Stimulated activated CD4-positive, alpha-beta T cell treated with anti-CD3 and anti-CD28 coated beads, Interleukin-2, amount 100 ng/mL, for 4 hours (primary cell): Measurements from ENCODE around the gene PGA3.
"Not testable (repeated sequence)": the region's sequence is repeated elsewhere in the genome, so short reads cannot be mapped to it uniquely, and the experiment has no call there.

Experiments used
- DNase-seq: peaks from one replicate; pipeline ENCODE4 v3.0.0-alpha.2; 2020; ENCODE audit warnings: low read depth

The PGA3 gene

DNA sequence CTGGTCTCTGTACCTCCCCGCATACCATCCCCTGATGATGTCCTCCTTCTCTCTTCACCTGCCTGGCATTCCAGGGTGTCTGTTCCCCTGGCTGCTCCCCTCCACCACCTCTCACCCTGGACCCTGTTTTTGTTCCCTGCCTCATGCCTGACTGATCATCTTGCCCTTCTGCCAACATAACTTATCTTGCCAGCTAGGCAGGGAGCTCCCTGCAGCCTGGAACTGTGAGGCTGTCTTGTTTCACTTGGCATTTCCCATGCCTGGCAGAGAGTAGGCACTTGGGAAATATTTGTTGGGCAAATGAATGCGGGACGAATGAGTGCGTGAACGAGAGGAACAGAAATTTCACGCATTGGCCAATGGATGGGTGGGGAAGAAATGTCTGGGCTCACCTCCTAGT, 7.3 kb downstream of the PGA3 start:
- DNase-seq = not testable (repeated sequence)

DNA sequence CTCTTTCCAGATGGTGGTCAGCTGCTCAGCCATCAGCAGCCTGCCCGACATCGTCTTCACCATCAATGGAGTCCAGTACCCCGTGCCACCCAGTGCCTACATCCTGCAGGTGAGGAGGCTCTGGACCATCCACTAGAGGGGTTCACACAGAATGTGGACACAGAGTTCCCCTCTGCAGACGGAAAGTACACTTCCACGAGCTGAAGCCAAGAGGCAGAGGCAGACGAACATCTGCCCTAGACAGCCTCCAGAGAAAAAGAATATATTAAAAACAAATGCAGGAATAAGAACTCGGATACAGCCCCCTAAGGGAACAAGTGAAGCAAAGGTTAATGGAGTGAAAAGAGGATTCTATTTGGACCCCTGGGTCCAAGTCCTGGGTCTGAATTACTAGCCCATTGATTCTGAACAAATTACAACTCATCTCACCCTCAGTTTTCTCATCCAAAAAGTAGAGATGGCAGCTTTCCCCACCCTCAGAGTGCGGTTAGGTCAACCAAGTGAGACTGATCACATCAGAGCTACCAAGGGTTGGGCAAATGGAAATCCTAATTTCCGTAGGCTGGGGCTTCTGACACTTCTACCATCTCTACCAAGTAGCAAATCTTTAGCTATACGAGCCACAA, 8.1 kb downstream of the PGA3 start:
- not testable (repeated sequence) for DNase-seq

DNA sequence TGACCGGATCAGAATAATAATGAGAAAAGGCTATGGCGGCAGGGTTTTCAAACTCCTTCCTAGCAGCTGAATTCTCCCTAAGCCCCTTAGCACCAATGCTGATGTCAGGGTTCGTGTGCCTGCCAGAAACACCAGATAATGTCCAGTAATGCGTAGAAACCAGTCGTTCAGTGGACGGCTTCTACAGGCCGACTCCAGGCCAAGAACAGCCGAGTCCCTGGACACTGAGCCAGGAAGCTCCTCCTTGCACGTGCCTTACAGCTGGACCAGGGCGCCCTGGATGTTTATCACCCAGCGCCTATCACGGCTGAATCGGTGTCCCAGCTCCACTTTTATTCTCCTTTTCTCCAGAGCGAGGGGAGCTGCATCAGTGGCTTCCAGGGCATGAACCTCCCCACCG, 8.9 kb downstream of the PGA3 start:
- DNase-seq = not testable (repeated sequence)

DNA sequence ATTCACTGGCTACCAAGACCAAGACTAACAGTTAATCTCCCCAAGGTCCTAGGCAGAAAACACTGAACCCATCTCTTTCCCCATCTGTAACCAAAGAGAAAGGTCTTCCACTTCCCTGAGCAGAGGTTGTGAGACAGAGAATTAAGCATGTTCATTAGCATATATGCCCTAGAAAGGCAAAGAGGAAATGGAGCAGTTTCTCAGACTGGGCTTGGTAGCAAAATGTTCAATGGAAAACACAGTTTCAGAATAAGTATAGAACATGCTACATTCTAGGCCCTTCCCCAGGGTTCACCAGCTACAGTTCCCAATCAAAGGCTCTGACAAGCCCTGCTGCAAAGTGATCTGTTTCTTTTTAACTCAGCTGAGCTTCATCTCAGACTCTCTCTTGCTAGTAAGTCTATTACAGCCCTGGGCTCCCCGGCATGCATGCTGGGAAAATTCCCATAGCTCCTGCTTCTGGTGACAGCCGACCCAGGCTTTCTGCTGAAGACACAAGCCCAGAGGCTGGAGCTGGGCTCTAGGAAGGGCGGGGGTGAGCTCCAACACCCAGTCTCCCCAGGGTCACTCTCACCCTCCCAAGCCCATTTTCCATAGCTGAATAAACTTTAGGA, 10.5 kb downstream of the PGA3 start:
- not testable (repeated sequence) for DNase-seq

DNA sequence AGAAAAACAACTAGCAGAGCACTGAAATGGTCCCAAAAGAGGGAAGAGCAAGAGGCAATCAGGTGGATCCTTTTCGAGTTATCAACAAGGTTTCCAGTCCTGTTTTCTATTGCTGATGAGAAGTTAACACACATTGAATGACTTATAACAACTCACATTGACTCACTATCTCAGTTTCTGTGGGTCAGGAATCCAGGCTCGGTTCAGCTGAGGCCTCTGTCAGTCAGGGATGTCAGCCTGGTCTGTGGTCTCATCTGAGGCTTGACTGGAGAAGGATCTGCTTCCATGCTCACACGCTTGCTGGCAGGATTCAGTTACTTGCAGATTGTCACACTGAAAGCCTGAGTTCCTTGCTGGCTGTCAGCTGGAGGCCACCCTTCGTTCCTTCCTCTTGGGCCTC, 15.0 kb downstream of the PGA3 start:
- DNase-seq = not testable (repeated sequence)

DNA sequence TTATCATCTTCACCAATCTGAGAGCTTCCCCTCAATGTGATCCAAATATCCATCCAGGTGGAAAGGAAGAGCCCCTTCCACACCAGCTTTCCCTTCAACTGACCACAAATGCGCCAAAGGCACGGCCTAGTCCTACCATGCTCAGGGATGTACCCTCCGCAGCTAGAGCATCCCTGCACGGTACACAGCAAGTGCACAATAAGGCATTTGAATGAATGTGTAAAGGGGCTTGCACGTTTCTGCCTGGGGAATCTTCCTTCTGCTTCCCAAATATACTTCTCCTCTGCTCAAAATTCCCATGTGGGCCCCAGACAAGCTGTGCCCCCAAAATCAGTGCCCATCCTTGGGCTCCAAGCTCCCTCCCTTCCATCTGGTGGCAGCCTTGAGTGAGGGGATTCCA, 15.7 kb downstream of the PGA3 start:
- DNase-seq = not testable (repeated sequence)

DNA sequence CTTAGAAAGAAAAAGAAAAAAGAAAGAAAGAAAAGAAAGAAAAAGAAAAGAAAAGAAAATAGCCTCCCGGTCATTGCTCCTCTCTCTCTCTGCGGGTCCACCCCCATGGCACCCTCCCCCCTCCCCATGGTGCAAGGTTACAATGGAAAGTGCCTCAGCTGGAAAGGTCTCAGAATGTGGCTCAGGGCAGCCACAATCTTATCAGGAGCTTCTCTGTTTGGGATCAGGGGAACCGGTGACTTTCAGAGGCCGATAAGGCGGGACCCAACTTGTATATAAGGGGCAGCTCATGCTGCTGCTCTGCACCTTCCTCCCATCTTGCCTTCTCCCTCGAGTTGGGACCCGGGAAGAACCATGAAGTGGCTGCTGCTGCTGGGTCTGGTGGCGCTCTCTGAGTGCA, 18.7 kb downstream of the PGA3 start, which contains the start of gene PGA4:
TSS of gene PGA4 (plus strand) at position 301 of the 400 bp plus-strand sequence. CDS start at position 355, 54 bp downstream.
- not testable (repeated sequence) for DNase-seq

DNA sequence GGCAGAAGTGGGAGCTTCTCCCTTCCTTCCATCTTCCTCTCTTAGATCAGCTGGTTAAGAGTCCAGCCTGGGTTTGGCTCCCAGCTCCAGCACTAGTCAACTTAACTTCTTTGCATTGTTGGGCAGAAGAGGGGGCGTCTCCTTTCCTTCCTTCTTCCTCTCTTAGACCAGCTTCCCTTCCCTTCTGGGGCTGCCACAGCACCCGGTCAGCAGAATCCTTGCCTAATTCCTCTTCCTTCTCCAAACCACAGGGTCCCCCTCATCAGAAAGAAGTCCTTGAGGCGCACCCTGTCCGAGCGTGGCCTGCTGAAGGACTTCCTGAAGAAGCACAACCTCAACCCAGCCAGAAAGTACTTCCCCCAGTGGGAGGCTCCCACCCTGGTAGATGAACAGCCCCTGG, 19.4 kb downstream of the PGA3 start:
- not testable (repeated sequence) for DNase-seq

DNA sequence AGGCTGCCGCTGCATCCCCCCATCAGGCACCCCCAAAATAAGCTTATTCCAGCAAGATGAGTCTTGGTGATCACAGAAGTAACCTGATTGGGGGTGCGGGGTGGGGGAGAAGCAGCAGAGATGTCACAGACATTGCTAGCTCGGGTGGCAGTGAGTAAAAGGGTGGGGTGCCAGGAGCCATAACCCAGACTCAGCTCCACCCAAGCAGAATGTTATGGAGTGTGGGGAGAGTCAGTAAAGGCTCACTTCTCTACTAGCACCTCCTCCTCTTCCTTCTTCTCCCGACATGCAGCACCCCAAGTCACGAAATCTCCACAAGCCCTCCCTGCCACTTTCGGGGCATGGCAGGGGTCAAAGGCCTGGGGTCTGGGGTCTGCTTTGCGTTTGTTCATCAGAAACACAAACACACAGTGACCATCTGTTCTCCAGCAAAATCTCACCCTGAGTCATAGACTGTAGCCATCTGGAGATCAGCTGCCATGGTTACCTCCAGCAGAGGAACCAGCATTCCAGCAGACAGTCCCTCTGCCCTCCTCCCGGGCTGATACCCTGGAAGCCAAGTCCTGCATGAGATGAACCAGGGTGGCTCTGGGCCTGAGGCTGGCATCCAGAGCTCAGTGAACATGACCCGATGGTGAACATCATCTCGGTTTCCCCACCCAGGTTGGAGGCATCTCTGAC, 23.3 kb downstream of the PGA3 start:
- DNase-seq = not testable (repeated sequence)

DNA sequence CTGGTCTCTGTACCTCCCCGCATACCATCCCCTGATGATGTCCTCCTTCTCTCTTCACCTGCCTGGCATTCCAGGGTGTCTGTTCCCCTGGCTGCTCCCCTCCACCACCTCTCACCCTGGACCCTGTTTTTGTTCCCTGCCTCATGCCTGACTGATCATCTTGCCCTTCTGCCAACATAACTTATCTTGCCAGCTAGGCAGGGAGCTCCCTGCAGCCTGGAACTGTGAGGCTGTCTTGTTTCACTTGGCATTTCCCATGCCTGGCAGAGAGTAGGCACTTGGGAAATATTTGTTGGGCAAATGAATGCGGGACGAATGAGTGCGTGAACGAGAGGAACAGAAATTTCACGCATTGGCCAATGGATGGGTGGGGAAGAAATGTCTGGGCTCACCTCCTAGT, 26.1 kb downstream of the PGA3 start:
- DNase-seq = not testable (repeated sequence)

DNA sequence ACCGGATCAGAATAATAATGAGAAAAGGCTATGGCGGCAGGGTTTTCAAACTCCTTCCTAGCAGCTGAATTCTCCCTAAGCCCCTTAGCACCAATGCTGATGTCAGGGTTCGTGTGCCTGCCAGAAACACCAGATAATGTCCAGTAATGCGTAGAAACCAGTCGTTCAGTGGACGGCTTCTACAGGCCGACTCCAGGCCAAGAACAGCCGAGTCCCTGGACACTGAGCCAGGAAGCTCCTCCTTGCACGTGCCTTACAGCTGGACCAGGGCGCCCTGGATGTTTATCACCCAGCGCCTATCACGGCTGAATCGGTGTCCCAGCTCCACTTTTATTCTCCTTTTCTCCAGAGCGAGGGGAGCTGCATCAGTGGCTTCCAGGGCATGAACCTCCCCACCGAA, 27.7 kb downstream of the PGA3 start:
- not testable (repeated sequence) for DNase-seq

DNA sequence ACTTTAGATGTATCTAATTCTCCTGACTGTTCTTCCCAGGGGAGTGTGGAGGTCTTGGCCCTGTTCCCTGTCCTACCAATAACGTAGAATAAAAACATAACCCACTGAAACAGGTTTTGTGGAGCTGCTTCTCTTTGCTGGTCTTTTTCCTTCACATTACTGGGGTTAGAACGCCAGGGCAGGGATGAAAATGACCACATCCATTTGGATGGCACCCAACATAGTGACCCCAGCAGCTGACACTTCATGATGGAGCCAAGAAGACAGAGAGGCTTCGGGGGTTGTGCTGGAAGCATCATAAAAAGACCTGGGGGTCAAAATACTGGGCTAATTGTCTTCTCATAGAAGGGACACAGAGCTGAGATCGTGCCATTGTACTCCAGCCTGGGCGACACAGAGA, 28.3 kb downstream of the PGA3 start:
- DNase-seq = not testable (repeated sequence)

DNA sequence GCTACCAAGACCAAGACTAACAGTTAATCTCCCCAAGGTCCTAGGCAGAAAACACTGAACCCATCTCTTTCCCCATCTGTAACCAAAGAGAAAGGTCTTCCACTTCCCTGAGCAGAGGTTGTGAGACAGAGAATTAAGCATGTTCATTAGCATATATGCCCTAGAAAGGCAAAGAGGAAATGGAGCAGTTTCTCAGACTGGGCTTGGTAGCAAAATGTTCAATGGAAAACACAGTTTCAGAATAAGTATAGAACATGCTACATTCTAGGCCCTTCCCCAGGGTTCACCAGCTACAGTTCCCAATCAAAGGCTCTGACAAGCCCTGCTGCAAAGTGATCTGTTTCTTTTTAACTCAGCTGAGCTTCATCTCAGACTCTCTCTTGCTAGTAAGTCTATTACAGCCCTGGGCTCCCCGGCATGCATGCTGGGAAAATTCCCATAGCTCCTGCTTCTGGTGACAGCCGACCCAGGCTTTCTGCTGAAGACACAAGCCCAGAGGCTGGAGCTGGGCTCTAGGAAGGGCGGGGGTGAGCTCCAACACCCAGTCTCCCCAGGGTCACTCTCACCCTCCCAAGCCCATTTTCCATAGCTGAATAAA, 29.3 kb downstream of the PGA3 start:
- DNase-seq = not testable (repeated sequence)

DNA sequence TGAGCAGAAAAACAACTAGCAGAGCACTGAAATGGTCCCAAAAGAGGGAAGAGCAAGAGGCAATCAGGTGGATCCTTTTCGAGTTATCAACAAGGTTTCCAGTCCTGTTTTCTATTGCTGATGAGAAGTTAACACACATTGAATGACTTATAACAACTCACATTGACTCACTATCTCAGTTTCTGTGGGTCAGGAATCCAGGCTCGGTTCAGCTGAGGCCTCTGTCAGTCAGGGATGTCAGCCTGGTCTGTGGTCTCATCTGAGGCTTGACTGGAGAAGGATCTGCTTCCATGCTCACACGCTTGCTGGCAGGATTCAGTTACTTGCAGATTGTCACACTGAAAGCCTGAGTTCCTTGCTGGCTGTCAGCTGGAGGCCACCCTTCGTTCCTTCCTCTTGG, 33.8 kb downstream of the PGA3 start:
- not testable (repeated sequence) for DNase-seq

DNA sequence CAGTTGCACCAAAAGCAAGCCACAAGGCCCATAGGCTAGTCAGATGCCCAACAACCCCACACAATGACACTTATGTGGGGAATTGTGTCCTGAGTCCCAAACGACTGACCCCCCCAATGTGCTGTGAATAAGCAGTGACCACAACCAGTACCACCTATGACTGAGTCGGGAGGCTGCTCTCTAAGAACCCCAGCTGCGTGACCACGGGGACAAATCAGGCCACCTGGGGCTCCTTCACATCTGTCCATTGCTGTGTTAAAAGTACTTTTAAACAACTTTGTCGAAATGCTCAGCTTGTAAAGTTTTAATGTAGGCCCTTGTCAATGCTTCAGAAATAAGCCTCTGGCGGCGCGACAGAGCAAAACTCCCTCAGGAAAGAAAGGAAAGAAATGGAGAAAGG, 37.0 kb downstream of the PGA3 start:
- not testable (repeated sequence) for DNase-seq

DNA sequence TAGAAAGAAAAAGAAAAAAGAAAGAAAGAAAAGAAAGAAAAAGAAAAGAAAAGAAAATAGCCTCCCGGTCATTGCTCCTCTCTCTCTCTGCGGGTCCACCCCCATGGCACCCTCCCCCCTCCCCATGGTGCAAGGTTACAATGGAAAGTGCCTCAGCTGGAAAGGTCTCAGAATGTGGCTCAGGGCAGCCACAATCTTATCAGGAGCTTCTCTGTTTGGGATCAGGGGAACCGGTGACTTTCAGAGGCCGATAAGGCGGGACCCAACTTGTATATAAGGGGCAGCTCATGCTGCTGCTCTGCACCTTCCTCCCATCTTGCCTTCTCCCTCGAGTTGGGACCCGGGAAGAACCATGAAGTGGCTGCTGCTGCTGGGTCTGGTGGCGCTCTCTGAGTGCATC, 37.6 kb downstream of the PGA3 start, which contains the start of gene PGA5:
TSS of gene PGA5 (plus strand) at position 301 of the 400 bp plus-strand sequence. CDS start at position 353, 52 bp downstream.
- DNase-seq = not testable (repeated sequence)

DNA sequence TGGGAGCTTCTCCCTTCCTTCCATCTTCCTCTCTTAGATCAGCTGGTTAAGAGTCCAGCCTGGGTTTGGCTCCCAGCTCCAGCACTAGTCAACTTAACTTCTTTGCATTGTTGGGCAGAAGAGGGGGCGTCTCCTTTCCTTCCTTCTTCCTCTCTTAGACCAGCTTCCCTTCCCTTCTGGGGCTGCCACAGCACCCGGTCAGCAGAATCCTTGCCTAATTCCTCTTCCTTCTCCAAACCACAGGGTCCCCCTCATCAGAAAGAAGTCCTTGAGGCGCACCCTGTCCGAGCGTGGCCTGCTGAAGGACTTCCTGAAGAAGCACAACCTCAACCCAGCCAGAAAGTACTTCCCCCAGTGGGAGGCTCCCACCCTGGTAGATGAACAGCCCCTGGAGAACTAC, 38.2 kb downstream of the PGA3 start:
- DNase-seq = not testable (repeated sequence)

DNA sequence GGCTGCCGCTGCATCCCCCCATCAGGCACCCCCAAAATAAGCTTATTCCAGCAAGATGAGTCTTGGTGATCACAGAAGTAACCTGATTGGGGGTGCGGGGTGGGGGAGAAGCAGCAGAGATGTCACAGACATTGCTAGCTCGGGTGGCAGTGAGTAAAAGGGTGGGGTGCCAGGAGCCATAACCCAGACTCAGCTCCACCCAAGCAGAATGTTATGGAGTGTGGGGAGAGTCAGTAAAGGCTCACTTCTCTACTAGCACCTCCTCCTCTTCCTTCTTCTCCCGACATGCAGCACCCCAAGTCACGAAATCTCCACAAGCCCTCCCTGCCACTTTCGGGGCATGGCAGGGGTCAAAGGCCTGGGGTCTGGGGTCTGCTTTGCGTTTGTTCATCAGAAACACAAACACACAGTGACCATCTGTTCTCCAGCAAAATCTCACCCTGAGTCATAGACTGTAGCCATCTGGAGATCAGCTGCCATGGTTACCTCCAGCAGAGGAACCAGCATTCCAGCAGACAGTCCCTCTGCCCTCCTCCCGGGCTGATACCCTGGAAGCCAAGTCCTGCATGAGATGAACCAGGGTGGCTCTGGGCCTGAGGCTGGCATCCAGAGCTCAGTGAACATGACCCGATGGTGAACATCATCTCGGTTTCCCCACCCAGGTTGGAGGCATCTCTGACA, 42.1 kb downstream of the PGA3 start:
- DNase-seq = not testable (repeated sequence)

DNA sequence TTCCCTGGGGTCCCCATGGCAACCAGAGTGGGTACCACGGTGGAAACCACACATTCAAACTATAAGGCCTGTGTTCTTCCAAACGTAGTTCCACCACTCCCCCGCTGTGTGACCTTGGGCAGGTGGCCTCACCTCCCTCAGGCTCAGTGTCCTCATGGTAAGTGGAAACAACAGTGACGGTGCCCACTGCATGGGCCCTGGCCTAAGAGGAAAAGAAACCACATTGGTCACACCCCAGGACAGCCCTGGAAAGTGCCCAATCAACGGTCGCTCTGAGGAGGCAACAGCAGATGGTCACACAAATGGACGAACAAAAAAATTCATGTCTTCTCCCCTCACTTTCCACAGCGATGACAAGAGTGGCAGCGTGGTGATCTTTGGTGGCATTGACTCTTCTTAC, 44.8 kb downstream of the PGA3 start:
- not testable (repeated sequence) for DNase-seq

DNA sequence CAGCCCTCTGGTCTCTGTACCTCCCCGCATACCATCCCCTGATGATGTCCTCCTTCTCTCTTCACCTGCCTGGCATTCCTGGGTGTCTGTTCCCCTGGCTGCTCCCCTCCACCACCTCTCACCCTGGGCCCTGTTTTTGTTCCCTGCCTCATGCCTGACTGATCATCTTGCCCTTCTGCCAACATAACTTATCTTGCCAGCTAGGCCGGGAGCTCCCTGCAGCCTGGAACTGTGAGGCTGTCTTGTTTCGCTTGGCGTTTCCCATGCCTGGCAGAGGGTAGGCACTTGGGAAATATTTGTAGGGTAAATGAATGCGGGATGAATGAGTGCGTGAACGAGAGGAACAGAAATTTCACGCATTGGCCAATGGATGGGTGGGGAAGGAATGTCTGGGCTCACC, 45.9 kb downstream of the PGA3 start:
- not testable (repeated sequence) for DNase-seq

DNA sequence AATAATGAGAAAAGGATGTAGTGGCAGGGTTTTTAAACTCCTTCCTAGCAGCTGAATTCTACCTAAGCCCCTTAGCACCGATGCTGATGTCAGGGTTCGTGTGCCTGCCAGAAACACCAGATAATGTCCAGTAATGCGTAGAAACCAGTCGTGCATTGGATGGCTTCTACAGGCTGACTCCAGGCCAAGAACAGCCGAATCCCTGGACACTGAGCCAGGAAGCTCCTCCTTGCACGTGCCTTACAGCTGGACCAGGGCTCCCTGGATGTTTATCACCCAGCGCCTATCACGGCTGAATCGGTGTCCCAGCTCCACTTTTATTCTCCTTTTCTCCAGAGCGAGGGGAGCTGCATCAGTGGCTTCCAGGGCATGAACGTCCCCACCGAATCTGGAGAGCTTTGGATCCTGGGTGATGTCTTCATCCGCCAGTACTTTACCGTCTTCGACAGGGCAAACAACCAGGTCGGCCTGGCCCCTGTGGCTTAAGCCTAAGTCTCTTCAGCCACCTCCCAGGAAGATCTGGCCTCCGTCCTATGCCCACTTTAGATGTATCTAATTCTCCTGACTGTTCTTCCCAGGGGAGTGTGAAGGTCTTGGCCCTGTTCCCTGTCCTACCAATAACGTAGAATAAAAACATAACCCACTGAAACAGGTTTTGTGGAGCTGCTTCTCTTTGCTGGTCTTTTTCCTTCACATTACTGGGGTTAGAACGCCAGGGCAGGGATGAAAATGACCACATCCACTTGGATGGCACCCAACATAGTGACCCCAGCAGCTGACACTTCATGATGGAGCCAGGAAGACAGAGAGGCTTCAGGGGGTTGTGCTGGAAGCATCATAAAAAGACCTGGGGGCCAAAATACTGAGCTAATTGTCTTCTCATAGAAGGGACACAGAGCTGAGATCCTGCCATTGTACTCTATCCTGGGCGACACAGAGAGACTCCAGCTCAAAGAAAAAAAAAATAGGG, 47.8 kb downstream of the PGA3 start:
- not testable (repeated sequence) for DNase-seq
